OCI-LY7 (cell line): ENCODE measurements around the gene SMAP1. TPM values are rescaled to one million over a fixed set of nuclear protein-coding genes. Genes with fewer than 3 reads are reported as not detected.

Experiments
- BruUV-seq: library from RNA; stranded (reverse); fragments of 400-500 nt; replicated peaks from 2 replicates; lab custom pipeline; 2021; lab: Mats Ljungman, UMichigan
- CTCF ChIA-PET: fragments of 300-600 bp; sonication (Branson Sonifier 250); formaldehyde crosslinking; loops from one replicate; lab custom pipeline; 2022; ENCODE audit warnings: antibody characterized with exemption; ENCODE audit not compliant: unreplicated experiment; lab: Charles Lee
- POLR2A ChIA-PET: fragments of 300-600 bp; sonication (Branson Sonifier 250); formaldehyde crosslinking; loops from one replicate; lab custom pipeline; 2022; ENCODE audit warnings: antibody characterized with exemption; lab: Charles Lee
- DNase-seq: peaks from one replicate; pipeline ENCODE4 v3.0.0-alpha.2; 2015; ENCODE audit warnings: low spot score
- H2AFZ ChIP-seq: fragments of 200-600 bp; sonication (generic), shearing (Covaris generic); 2 replicates; pipeline ENCODE4 v1.6.1; 2014; ENCODE audit warnings: mild to moderate bottlenecking, antibody characterized with exemption, low read length, moderate library complexity
- H3K27ac ChIP-seq: fragments of 200-600 bp; sonication (generic); 2 replicates; pipeline ENCODE4 v1.5.1; 2014; ENCODE audit warnings: mixed run types, low read depth, mild to moderate bottlenecking, moderate library complexity, low read length, inconsistent platforms; ENCODE audit not compliant: poor library complexity, severe bottlenecking
- H3K36me3 ChIP-seq: fragments of 200-600 bp; sonication (generic); 2 replicates; pipeline ENCODE4 v1.6.1; 2014; ENCODE audit warnings: mild to moderate bottlenecking, antibody characterized with exemption, low read length, moderate library complexity, mixed read lengths; ENCODE audit not compliant: insufficient read depth
- H3K4me1 ChIP-seq: fragments of 200-600 bp; sonication (generic); 2 replicates; pipeline ENCODE4 v1.5.1; 2014; ENCODE audit warnings: mild to moderate bottlenecking, low read length; ENCODE audit not compliant: insufficient read depth, poor library complexity, severe bottlenecking
- H3K4me2 ChIP-seq: fragments of 200-600 bp; sonication (generic); 2 replicates; pipeline ENCODE4 v1.6.1; 2014; ENCODE audit warnings: mild to moderate bottlenecking, low read length
- H3K4me3 ChIP-seq: fragments of 200-600 bp; sonication (generic); 2 replicates; pipeline ENCODE4 v1.5.1; 2014; ENCODE audit warnings: mild to moderate bottlenecking, low read depth, low read length; ENCODE audit not compliant: poor library complexity, severe bottlenecking
- H3K79me2 ChIP-seq: fragments of 200-600 bp; sonication (generic); 2 replicates; pipeline ENCODE4 v1.6.1; 2016; ENCODE audit warnings: low read depth, mild to moderate bottlenecking, low read length, moderate library complexity, mixed read lengths; ENCODE audit not compliant: insufficient read depth
- H3K9me2 ChIP-seq: fragments of 200-600 bp; sonication (generic); 2 replicates; pipeline ENCODE4 v1.6.1; 2016; ENCODE audit warnings: mild to moderate bottlenecking, low read length, mixed read lengths; ENCODE audit not compliant: insufficient read depth
- H3K9me3 ChIP-seq: fragments of 200-600 bp; sonication (generic); 2 replicates; pipeline ENCODE4 v1.6.1; 2014; ENCODE audit warnings: mild to moderate bottlenecking, mixed run types, low read length, mixed read lengths
- H4K20me1 ChIP-seq: fragments of 200-600 bp; sonication (generic); 2 replicates; pipeline ENCODE4 v1.6.1; 2014; ENCODE audit warnings: mild to moderate bottlenecking, antibody characterized with exemption, low read length, moderate library complexity, mixed read lengths; ENCODE audit not compliant: insufficient read depth
- EZH2phosphoT487 ChIP-seq: fragments of 200-600 bp; sonication (generic); IDR thresholded peaks from 2 replicates; pipeline ENCODE4 v1.6.1; 2018; ENCODE audit warnings: low read depth, borderline replicate concordance, mild to moderate bottlenecking, mixed run types, antibody characterized with exemption, low read length, moderate library complexity, mixed read lengths
- intact Hi-C: fragments of 100-400 bp; cut with micrococcal nuclease; formaldehyde crosslinking; loops from one replicate; pipeline ENCODE4 v1.10.0; 2022; ENCODE audit not compliant: unreplicated experiment
- total RNA-seq, 2 experiments: library from RNA; depleted of rRNA in 1 of 2; stranded (reverse); fragments of >200 nt in 1 of 2; shearing (Covaris generic) in 1 of 2; gene quantifications; 2 replicates each; pipeline ENCODE4 v1.2.3, GENCODE V29; 2014 to 2022
- TF ChIP-seq, protein P1 (sequence below): fragments of 200-600 bp; sonication (generic); conservative IDR thresholded peaks from 2 replicates; pipeline ENCODE4 v1.5.1; 2014; ENCODE audit warnings: mild to moderate bottlenecking, antibody characterized with exemption, low read length, moderate library complexity, mixed read lengths

Gene SMAP1
- total RNA-seq, 2 experiments from 2014 or later: 15.1 to 28.9 TPM

DNA sequence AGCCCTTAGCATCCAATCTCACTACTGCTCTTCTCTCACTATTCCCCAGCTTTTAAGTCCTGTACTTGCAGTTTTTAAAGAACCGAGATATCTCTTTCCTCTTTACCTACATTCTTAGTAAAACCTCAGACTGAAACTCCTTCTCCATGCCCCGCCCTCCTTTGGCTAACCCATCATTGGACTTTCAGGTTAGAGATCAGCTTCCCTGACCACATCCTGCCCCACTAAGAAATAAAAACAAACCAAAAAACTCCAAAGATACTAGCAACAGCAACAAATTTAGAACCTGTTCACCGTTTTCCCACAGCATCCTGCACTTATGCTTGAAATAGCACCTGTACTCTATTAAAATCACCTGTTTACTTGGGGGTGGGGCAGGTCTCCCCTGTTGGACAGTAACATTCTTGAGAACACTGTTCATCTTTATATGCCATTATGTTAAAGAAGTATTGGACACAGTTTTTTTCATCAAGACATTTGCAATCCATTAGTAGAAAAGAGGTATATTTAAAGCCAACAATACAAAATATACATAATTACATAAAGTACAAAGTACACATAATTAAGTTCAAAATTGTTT lies 16.3 kb upstream of the SMAP1 start:
- H2AFZ ChIP-seq: no peak overlapping the region
- no TSS peak for BruUV-seq
- intact Hi-C loops: no loop called here
- no peaks in the 10 kb centered on the region for H3K36me3 ChIP-seq
- no peaks in the 10 kb centered on the region for H3K79me2 ChIP-seq
- CTCF ChIA-PET: no interaction called here
- no peaks in the 10 kb centered on the region for H3K9me2 ChIP-seq
- H3K27ac ChIP-seq: no peak overlapping the region
- H3K4me2 ChIP-seq: no peak overlapping the region
- POLR2A ChIA-PET: interaction anchor here (2.1 kb wide), 1 partner anchor 16 kb away, joined by 9 read pairs; the partner anchor contains the start of gene SMAP1
- H3K4me3 ChIP-seq: no peak overlapping the region
- H3K4me1 ChIP-seq: no peaks in the 10 kb centered on the region
- TF ChIP-seq, protein P1, sequence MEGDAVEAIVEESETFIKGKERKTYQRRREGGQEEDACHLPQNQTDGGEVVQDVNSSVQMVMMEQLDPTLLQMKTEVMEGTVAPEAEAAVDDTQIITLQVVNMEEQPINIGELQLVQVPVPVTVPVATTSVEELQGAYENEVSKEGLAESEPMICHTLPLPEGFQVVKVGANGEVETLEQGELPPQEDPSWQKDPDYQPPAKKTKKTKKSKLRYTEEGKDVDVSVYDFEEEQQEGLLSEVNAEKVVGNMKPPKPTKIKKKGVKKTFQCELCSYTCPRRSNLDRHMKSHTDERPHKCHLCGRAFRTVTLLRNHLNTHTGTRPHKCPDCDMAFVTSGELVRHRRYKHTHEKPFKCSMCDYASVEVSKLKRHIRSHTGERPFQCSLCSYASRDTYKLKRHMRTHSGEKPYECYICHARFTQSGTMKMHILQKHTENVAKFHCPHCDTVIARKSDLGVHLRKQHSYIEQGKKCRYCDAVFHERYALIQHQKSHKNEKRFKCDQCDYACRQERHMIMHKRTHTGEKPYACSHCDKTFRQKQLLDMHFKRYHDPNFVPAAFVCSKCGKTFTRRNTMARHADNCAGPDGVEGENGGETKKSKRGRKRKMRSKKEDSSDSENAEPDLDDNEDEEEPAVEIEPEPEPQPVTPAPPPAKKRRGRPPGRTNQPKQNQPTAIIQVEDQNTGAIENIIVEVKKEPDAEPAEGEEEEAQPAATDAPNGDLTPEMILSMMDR: no peak
- no peak for TF ChIP-seq EZH2phosphoT487
- H3K9me3 ChIP-seq: no peaks in the 10 kb centered on the region
- DNase-seq: no peak
- no peaks in the 10 kb centered on the region for H4K20me1 ChIP-seq

DNA sequence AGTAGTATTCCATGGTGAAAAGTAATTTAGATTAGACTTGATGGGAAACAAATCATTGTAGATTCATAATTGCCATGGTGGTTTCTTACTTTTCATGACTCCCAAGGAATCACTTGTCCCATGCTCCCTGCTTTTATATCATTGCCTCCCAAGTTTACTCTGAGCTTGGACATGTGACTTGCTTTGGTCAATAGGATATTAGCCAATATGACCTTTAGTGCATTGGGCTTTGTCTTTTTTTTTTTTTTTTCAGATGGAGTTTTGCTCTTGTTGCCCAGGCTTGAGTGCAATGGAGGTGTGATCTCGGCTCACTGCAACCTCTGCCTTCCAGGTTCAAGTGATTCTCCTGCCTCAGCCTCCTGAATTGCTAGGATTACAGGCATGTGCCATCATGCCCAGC lies 15.5 kb upstream of the SMAP1 start:
- BruUV-seq: no TSS peak
- CTCF ChIA-PET: no interaction called here
- POLR2A ChIA-PET: interaction anchor here (0.6 to 2.1 kb wide), 3 partner anchors 15 to 87 kb away, joined by 3 to 9 read pairs (median 3); partner anchors contain the start of gene SMAP1
- DNase-seq: no peak
- Histone ChIP-seq H3K27ac (no peak overlapping the region), H3K4me1 (no peaks in the 10 kb centered on the region), H3K36me3 (no peaks in the 10 kb centered on the region), H3K4me3 (no peak overlapping the region), H3K9me2 (no peaks in the 10 kb centered on the region), H4K20me1 (no peaks in the 10 kb centered on the region), H3K79me2 (no peaks in the 10 kb centered on the region), H3K4me2 (no peak overlapping the region), H2AFZ (no peak overlapping the region), H3K9me3 (no peaks in the 10 kb centered on the region)
- TF ChIP-seq, protein P1: no peak
- no peak for TF ChIP-seq EZH2phosphoT487
- intact Hi-C loops: no loop called here

DNA sequence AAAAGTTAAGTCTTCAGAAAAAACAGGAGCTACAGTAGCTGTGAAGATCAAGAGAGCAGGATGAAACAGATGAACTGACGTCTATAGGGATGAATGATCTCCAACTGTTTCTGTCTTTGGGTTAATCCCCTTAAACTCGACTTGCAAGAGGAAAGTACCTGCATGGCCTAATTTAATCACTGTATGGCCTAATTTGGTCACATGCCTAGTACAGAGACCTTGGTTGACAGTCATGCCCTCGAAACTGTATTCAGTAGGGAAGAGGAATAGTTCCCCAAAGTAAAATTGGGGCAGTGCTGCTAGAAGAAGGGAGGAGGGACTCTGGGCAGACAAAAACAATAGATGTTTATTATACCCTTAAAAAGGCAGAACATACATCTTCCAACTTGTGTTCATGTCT lies 10.0 kb upstream of the SMAP1 start:
- Histone ChIP-seq H3K4me3 (no peak overlapping the region), H3K4me2 (no peak overlapping the region), H3K9me3 (no peaks in the 10 kb centered on the region), H3K9me2 (no peaks in the 10 kb centered on the region), H3K4me1 (no peaks in the 10 kb centered on the region), H3K27ac (no peak overlapping the region), H3K79me2 (no peaks in the 10 kb centered on the region), H3K36me3 (no peaks in the 10 kb centered on the region), H4K20me1 (no peaks in the 10 kb centered on the region), H2AFZ (no peak overlapping the region)
- no TSS peak for BruUV-seq
- ChIA-PET POLR2A (interaction anchor here (0.5 to 1.7 kb wide), 2 partner anchors 10 to 11 kb away, joined by 3 to 6 read pairs; partner anchors contain the start of gene SMAP1), CTCF (no interaction called here)
- TF ChIP-seq, protein P1: no peak
- no peak for TF ChIP-seq EZH2phosphoT487
- no peak for DNase-seq
- intact Hi-C loops: no loop called here
